ENCODE results near the gene PTGR3. TPM values are rescaled to one million over a fixed set of nuclear protein-coding genes. Genes with fewer than 3 reads are reported as not detected.

PTGR3 gene, protein sequence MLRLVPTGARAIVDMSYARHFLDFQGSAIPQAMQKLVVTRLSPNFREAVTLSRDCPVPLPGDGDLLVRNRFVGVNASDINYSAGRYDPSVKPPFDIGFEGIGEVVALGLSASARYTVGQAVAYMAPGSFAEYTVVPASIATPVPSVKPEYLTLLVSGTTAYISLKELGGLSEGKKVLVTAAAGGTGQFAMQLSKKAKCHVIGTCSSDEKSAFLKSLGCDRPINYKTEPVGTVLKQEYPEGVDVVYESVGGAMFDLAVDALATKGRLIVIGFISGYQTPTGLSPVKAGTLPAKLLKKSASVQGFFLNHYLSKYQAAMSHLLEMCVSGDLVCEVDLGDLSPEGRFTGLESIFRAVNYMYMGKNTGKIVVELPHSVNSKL
- 7.7 and 10.4 TPM in 2 replicates for total RNA-seq

DNA sequence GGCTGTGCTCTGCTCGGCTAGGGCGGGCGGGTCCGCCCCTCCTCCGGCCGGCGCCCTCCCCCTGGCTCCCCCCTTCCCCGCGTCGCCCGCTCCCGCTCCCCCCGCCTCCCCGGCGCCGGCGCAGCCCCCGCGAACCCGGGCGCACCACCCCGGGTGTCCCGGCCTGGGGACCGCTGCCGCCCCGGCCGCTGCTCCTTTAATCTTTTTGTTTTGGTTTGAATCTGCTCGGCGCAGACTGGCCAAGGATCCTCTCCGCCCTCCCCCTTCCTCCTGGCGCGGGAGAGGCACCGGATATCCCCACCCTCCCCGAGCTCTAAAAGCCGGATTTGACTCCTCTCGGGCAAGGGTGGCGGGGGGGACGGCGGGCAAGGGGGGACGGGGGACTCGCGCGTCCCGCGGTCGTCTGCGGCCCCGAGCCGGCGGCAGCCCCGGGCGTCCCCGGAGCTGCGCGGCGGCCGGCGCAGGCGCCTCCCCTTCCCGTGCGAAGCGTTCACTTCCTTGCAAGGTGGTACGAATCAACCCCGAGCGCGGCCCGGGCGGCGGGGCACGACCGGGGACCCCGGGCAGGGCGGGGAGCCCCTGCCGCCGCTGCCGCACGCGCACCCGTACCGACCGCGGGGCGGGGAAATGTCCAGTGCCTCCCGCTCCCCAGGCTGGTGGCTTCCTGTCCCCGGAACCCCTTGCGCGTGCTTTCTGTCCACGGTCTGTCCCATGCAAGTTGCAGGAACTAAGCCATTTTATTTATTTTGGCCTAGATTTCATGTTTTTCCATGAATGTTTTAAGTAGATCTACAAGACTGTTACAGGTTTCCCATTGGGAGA is at the start of gene PTGR3:
PTGR3 (minus strand) TSS at position 11 of the 822 bp plus-strand sequence. CDS start 81 bp downstream, outside the sequence.

DNA sequence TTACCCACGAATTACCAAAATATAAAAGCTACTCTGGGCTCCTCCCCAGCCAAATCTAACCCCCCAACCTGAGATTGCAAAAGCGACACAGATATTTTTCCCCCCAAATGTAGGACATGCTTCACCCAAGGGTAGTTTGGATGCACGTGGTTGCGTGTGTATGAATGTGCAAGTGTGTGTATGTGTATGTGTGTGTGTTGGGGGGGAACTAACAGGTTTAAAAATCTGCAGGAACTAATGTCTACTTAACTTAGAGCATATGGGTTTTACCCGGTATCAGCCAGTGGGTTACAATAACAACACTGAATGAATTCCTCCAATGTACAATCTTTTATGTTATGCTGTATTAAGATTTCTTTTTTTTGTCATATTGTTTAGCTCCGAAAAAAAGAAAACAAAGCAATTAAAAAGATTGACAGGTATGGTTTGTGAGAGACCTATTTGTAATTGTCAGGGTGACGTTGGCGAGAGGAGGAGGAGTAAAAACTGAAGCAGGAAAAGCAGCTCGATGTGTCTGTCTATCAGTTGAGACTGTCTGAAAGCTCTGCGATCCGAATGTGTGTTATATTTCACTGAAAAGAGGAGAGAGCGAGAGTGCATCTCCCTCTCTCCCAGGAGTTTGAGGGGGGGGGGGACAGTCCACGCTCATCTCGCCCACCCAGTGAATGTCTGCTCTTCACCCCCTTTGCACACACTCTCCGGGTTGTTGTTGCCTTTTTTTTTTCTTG is 1.5 kb upstream of the PTGR3 start, which contains the start of gene TSHZ1:
TSHZ1 (plus strand) TSS at position 524 of the 728 bp plus-strand sequence. CDS start 1,080 bp downstream, outside the sequence.

Other genes with a start within 250 kb of the PTGR3 start
- gene TSHZ1, start 1.7 kb upstream of the PTGR3 start, total RNA-seq, result 4.1 and 4.8 TPM in 2 replicates
- gene SMIM21, start 218.6 kb upstream of the PTGR3 start, total RNA-seq, result not detected in 2 replicates